Tibial nerve (tissue), 4 donors: ENCODE results near the gene ATRNL1. TPM values are rescaled to one million over a fixed set of nuclear protein-coding genes. Genes with fewer than 3 reads are reported as not detected.

Experiments
- DNase-seq, 2 donors: peaks; one replicate each; pipeline ENCODE4 v3.0.0-alpha.2; 2019; ENCODE audit warnings: low spot score in 2 of 2
- H3K27ac ChIP-seq, 4 donors: fragments of 200-600 bp; sonication (generic) in 3 of 4; one replicate each; pipeline ENCODE4 v1.5.1; 2017 to 2019; ENCODE audit warnings: mild to moderate bottlenecking in 1 of 4
- H3K27me3 ChIP-seq, 2 donors: fragments of 200-600 bp; sonication (generic) in 1 of 2; one replicate each; pipeline versions ENCODE4 v1.5.1 to v1.6.0; 2017 to 2019
- H3K36me3 ChIP-seq, 3 donors: fragments of 200-600 bp; sonication (generic); one replicate each; pipeline ENCODE4 v1.5.1; 2018 to 2019
- H3K4me1 ChIP-seq, 4 donors: fragments of 200-600 bp; sonication (generic) in 3 of 4; one replicate each; pipeline ENCODE4 v1.5.1; 2017 to 2019
- H3K4me3 ChIP-seq, 4 donors: fragments of 200-600 bp; sonication (generic) in 3 of 4; one replicate each; pipeline ENCODE4 v1.5.1; 2017 to 2019; ENCODE audit warnings: mild to moderate bottlenecking in 1 of 4, moderate library complexity in 1 of 4
- H3K9me3 ChIP-seq, 4 donors: fragments of 200-600 bp; sonication (generic) in 3 of 4; one replicate each; pipeline ENCODE4 v1.5.1; 2017 to 2019
- EP300 ChIP-seq, 2 donors: sonication (generic); formaldehyde crosslinking; IDR thresholded peaks; one replicate each; pipeline ENCODE4 v1.6.1; 2017; ENCODE audit warnings: antibody characterized with exemption in 2 of 2, mild to moderate bottlenecking in 1 of 2
- POLR2A ChIP-seq, 2 donors: fragments of 450-650 bp; IDR thresholded peaks; one replicate each; pipeline ENCODE4 v1.6.1; 2017; ENCODE audit warnings: antibody characterized with exemption in 2 of 2, mild to moderate bottlenecking in 2 of 2, moderate library complexity in 2 of 2
- WGBS, 2 donors: methylation state at CpG; one replicate each; pipeline ENCODE4 v1.1.5; 2018; 5-methylcytosine and 5-hydroxymethylcytosine counted together
- total RNA-seq, 4 donors: library from RNA; depleted of rRNA; stranded (reverse); fragments of >200 nt; gene quantifications; one replicate each; pipeline ENCODE4 v1.1.0, GENCODE V29; 2016
- TF ChIP-seq, protein P1 (sequence below), 5 experiments: fragments of 200-600 bp in 3 of 5; fragments of 450-650 bp in 2 of 5; sonication (generic) in 3 of 5; IDR thresholded peaks; one replicate each; pipeline ENCODE4 v1.5.1; 2016 to 2019; ENCODE audit warnings: antibody characterized with exemption in 5 of 5, mild to moderate bottlenecking in 3 of 5, moderate library complexity in 2 of 5

ATRNL1 gene
- total RNA-seq, 4 donors from 2014 or later, result 1.0 to 5.4 (median 2.7) TPM

DNA sequence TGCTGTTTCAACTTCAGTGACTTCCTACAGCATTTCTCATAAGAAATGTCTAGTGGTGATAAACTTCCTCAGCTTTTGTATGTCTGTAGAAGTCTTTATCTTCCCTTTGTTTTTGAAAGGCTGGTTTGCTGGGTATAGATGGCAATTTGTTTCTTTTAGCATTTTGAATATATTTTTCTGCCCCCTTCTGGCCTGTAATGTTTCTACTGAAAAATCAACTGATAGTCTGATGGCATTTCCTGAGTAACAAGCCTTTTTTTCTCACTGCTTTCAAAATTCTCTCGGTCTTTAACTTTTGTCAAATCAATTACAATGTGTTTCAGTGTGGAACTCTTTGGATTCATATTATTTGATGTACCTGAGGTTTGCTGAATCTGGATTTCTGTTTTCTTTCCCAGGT is 487.1 kb downstream of the ATRNL1 start:
- no peaks in the 10 kb centered on the region for H3K27me3 ChIP-seq
- H3K36me3 ChIP-seq, result no peaks in the 10 kb centered on the region
- TF ChIP-seq, protein P1, sequence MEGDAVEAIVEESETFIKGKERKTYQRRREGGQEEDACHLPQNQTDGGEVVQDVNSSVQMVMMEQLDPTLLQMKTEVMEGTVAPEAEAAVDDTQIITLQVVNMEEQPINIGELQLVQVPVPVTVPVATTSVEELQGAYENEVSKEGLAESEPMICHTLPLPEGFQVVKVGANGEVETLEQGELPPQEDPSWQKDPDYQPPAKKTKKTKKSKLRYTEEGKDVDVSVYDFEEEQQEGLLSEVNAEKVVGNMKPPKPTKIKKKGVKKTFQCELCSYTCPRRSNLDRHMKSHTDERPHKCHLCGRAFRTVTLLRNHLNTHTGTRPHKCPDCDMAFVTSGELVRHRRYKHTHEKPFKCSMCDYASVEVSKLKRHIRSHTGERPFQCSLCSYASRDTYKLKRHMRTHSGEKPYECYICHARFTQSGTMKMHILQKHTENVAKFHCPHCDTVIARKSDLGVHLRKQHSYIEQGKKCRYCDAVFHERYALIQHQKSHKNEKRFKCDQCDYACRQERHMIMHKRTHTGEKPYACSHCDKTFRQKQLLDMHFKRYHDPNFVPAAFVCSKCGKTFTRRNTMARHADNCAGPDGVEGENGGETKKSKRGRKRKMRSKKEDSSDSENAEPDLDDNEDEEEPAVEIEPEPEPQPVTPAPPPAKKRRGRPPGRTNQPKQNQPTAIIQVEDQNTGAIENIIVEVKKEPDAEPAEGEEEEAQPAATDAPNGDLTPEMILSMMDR (IDR thresholded peaks at IDR 0.05), result no peak
- TF ChIP-seq POLR2A (IDR thresholded peaks at IDR 0.05) (no peak), EP300 (IDR thresholded peaks at IDR 0.05) (no peak)
- no peak overlapping the region for H3K27ac ChIP-seq
- H3K4me1 ChIP-seq, result no peaks in the 10 kb centered on the region
- WGBS, 2 donors, result 82 to 94% methylated on average over 1 of the region's 1 CpG
- peaks cover 0 to 11% (median 0%) of the 10 kb centered on the region in 4 donors for H3K9me3 ChIP-seq
- DNase-seq, result no peak
- H3K4me3 ChIP-seq, result no peak overlapping the region

DNA sequence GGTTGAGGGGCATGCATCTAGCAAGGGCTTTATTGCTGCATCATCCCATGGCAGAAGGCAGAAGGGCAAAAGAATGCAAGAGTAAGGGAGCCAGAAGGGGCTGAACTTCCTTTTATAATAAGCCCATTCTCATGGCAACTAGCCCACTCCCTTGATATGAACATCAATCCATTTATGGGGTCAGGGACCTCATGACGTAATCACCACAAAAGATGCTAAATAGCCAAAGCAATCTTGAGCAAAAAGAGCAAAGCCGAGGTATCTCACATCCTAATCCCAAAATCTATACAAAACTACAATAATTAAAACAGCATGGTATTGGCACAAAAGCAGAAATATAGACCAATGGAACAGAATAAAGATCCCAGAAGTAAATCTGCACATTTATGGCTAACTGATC is 499.9 kb downstream of the ATRNL1 start:
- H3K9me3 ChIP-seq, result peaks cover 0 to 20% (median 1%) of the 10 kb centered on the region in 4 donors
- no peak overlapping the region for H3K27ac ChIP-seq
- H3K36me3 ChIP-seq, result no peaks in the 10 kb centered on the region
- WGBS, 2 donors, result 89 to 93% methylated on average over 2 of the region's 2 CpGs
- H3K4me1 ChIP-seq, result no peaks in the 10 kb centered on the region
- H3K27me3 ChIP-seq, result no peaks in the 10 kb centered on the region
- TF ChIP-seq, protein P1 (IDR thresholded peaks at IDR 0.05), result no peak
- TF ChIP-seq POLR2A (IDR thresholded peaks at IDR 0.05), result no peak
- TF ChIP-seq EP300 (IDR thresholded peaks at IDR 0.05), result no peak
- no peak for DNase-seq
- H3K4me3 ChIP-seq, result no peak overlapping the region

DNA sequence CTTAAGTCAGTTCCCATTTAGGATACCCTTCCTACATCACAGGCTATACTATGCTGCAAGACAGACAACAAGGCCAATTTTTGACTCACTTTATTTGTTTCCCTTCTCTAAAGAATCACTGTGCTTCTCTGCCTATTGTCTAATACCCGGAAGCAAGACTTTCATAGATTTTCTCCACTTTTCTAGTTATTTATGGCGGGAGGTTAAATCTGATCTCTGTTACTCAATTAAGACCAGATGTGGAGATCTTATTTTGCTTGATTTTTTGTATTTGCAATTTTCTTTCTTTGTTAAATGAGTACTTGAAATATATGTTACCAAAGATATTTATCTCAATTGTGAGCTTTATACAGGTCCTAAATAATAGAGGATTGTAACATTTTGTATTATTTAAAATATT is 511.5 kb downstream of the ATRNL1 start:
- no peak for DNase-seq
- H3K9me3 ChIP-seq, result no peaks in the 10 kb centered on the region
- H3K27me3 ChIP-seq, result no peaks in the 10 kb centered on the region
- TF ChIP-seq, protein P1 (IDR thresholded peaks at IDR 0.05), result no peak
- no peak for TF ChIP-seq POLR2A (IDR thresholded peaks at IDR 0.05)
- no peak for TF ChIP-seq EP300 (IDR thresholded peaks at IDR 0.05)
- 41 to 50% methylated on average over 2 of the region's 2 CpGs for WGBS, 2 donors
- H3K4me1 ChIP-seq, result no peaks in the 10 kb centered on the region
- no peak overlapping the region for H3K27ac ChIP-seq
- H3K4me3 ChIP-seq, result no peak overlapping the region
- H3K36me3 ChIP-seq, result no peaks in the 10 kb centered on the region

DNA sequence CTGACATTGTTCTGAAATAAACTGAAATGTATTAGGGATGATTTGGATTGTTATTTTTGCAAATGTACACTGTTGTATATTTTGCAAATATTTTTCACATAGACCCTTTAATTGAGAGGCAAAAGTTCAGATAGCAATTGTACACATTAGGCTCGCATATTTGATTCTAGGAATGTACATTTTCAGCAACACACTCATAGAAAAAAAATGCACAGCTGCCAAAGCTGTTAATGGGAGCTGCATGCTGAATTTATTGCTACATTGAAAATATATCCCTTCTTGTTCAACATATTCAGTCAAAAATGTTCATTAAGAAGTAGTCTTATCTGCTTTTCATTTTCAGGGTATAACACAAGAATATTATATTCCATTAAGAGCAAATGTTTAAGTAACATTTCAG is 512.9 kb downstream of the ATRNL1 start:
- 18 to 30% methylated on average over 1 of the region's 1 CpG for WGBS, 2 donors
- Histone ChIP-seq H3K36me3 (no peaks in the 10 kb centered on the region), H3K27me3 (no peaks in the 10 kb centered on the region), H3K4me1 (no peaks in the 10 kb centered on the region), H3K27ac (no peak overlapping the region), H3K9me3 (no peaks in the 10 kb centered on the region), H3K4me3 (no peak overlapping the region)
- no peak for TF ChIP-seq POLR2A (IDR thresholded peaks at IDR 0.05)
- no peak for TF ChIP-seq EP300 (IDR thresholded peaks at IDR 0.05)
- TF ChIP-seq, protein P1 (IDR thresholded peaks at IDR 0.05), result no peak
- no peak for DNase-seq

DNA sequence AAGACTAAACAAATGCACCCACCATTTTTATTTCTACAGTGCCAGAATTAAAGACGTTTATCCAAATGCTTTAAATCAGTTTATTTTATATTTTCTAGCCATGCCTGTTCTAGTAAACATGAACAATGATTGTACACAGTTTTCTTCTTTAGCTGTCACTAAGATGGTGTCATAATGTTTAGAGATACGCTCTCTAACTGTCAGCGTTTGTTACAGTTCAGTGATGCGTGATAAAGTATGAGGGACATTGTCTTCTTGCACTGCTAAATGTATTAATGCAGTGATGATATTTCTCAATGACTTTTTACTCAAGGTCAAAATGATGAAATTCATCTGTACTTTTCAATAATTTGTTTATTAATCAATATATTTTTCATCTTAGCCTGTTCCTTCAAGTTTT is 513.6 kb downstream of the ATRNL1 start:
- 61 to 64% methylated on average over 4 of the region's 4 CpGs for WGBS, 2 donors
- TF ChIP-seq EP300 (IDR thresholded peaks at IDR 0.05), result no peak
- TF ChIP-seq, protein P1 (IDR thresholded peaks at IDR 0.05), result no peak
- no peak for TF ChIP-seq POLR2A (IDR thresholded peaks at IDR 0.05)
- no peaks in the 10 kb centered on the region for H3K9me3 ChIP-seq
- no peak overlapping the region for H3K4me3 ChIP-seq
- no peaks in the 10 kb centered on the region for H3K27me3 ChIP-seq
- H3K27ac ChIP-seq, result no peak overlapping the region
- no peak for DNase-seq
- no peaks in the 10 kb centered on the region for H3K4me1 ChIP-seq
- H3K36me3 ChIP-seq, result no peaks in the 10 kb centered on the region
